GM18861 (cell line): ENCODE results near the gene PDSS2.

Experiments used
- ATAC-seq: cut with Tn5 transposase; IDR thresholded peaks from one replicate; pipeline ENCODE4 v1.9.1; 2021; ENCODE audit not compliant: unreplicated experiment

PDSS2 gene

DNA sequence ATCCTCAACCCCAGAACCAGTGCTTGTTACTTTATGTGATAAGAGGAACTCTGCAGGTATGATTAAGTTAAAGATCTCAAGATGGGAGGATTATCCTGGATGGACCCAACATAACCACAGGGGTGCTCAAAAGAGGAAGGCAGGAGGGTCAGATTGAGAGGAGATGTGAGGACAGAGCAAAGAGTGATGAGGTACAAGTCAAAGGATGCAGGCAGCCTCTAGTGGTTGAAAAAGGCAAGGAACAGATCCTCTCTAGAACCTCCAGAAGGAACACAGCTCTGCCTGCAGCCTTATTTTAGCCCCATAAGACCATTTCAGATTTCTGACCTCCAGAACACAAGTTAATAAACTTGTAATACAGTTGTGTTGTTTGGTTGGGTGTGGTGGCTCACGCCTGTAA, 41.2 kb downstream of the PDSS2 start:
- no peak for ATAC-seq

- no peak for ATAC-seq
Observed at GRCh38 chr6:107416145-107416544, 43.2 kb downstream of the PDSS2 start.

GRCh38 chr6:107413966-107414645, 45.3 kb downstream of the PDSS2 start:
- ATAC-seq: no peak

- no peak for ATAC-seq
Observed at GRCh38 chr6:107411161-107411560, 48.2 kb downstream of the PDSS2 start.

- no peak for ATAC-seq
Observed at GRCh38 chr6:107409942-107410341, 49.4 kb downstream of the PDSS2 start.

DNA sequence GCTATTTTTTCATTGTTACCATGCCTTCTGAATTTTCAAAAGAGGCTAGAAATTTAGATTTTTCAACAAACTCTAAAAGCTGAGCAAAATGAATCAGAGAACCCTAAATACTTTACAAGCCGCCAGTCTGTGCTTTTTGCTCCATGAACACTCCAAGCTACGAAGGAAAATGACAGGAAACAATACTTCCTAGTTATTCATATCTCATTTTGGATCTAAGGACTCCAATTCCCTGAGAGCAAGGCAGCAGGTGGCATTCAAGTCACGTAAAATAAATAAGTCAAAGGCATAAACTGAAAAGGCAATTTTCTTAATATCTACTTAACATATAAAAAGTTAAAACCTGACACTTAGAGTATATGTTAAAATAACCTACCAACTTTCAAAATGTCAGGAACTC, 50.6 kb downstream of the PDSS2 start:
- ATAC-seq: no peak

DNA sequence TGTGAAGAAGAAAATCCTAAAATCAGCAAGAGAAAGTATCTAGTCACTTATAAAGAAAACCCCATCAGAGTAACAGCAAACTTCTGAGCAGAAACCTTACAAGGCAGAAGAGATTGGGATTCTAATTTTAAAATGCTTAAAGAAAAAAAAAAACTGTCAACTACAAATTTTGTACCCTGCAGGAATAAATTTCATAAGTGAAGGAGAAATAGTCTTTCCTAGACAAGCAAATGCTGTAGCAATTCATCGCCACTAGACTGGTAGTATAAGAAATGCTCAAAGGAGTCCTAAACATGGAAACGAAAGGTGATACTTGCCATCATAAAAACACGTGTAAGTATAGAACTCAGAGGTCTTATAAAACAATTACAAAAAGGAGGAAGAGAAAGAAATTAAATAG, 54.4 kb downstream of the PDSS2 start:
- no peak for ATAC-seq

- ATAC-seq: no peak
Observed at GRCh38 chr6:107402533-107402932, 56.8 kb downstream of the PDSS2 start.

DNA sequence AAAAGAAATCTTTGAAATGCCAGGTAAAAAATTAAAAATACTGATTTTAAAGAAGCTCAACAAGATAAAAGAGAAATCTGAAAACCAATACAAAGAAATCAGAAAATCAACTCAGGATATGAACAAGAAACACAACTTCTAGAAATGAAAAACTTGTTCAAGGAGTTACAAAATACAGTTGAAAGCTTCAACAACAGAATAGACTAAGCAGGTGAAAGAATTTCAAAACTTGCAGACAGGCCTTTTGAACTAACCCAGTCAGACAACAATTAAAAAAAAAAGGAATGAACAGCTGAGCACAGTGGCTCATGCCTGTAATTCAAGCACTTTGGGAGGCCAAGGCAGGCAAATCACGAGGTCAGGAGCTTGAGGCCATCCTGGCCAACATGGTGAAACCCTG, 57.8 kb downstream of the PDSS2 start:
- ATAC-seq: no peak

GRCh38 chr6:107400616-107401147, 58.7 kb downstream of the PDSS2 start:
- no peak for ATAC-seq

GRCh38 chr6:107399935-107400334, 59.4 kb downstream of the PDSS2 start:
- ATAC-seq: no peak

GRCh38 chr6:107398001-107398400, 61.4 kb downstream of the PDSS2 start:
- no peak for ATAC-seq

DNA sequence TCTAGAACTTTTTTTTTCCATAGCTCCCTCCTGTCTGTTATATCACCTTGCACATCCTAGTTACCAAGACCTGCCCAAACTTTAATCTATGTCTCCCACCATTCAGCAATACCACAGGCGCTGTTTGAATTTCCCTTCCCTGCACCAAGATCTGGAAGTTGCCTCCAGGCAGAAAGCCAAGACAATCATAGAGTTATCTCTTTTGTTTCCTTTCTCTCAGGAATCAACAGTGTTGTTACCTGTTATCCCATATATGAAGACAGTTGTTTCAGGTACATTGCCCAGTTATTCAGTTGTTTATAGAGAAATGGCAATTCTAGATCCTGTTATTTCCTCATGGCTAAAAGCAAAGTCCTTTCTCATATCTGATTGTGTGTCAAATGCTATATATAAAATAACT, 63.2 kb downstream of the PDSS2 start:
- ATAC-seq: no peak

DNA sequence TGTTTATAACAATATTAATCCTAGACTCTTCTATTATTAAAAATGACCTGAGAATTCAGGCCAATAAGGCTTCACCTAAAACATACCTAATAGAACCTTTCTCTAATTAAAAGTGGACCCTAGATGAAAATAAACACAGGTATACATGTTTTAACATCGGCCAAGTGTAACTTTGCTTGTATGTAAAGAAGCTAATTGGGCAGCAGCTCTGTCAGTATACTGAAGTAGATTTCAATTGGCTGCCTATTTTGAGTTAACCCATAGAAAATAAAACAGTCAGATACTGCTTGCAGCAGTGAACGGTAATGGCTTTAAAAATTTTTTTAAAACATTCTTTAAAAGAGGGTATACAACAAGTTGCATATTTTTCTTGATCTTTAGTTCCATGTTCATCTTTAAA, 67.3 kb downstream of the PDSS2 start:
- ATAC-seq: no peak

- no peak for ATAC-seq
Observed at GRCh38 chr6:107390685-107391435, 68.5 kb downstream of the PDSS2 start.

DNA sequence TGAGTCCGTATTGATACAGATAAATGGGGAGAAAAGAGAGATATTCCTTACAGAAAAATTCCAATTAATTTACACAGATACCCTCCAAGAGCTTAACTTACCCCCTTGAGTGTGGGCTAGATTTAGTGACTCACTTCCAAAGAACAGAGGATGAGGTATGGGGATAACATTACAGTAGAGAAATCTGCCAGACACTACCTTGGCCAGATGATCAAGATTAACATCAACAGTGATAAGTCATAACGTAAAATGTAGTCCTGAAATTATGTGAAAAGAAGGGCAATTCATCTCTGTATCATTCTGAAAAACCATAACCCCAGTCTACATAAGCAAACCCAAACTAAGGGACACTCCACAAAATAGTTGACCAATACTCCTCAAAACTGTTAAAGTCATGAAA, 69.3 kb downstream of the PDSS2 start:
- no peak for ATAC-seq

DNA sequence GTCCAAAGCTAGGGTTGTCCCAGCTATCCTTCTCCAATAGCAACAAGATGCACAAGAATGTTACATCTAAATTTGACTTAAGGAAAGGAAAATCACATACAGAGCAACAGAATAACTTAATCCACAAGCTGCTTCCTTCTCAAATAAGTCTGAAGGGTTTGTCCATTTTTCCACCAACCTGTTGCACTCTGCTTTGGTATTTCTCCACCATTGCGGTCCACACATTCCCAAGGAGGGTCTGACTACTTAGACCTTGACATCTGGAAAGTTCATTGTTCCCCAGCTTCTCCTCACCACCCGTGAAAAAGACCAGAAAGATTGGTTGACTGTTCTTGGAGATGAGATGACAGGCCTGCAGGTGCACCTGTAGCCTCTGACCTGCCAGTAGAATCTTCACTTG, 72.5 kb downstream of the PDSS2 start:
- no peak for ATAC-seq

DNA sequence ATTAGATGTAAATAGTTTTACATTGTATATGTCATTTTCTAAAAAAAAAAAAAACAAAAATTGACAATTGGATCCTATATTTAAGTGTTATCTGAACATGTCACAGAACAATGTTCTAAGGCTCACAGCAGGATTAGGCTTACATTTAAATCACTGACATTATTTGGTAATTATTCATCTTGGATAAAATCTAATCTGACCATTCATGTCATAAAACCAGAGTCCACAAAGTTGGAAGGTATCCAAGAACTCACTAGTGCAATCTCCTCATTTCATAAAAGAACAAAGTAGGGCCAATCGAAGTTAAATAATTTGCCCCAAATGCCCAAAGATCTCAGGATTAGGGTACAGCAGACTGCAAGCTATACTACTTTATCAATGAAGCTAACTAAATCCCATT, 73.0 kb downstream of the PDSS2 start:
- ATAC-seq: no peak

GRCh38 chr6:107383705-107384104, 75.7 kb downstream of the PDSS2 start:
- no peak for ATAC-seq

- no peak for ATAC-seq
Observed at GRCh38 chr6:107374264-107374663, 85.1 kb downstream of the PDSS2 start.

- ATAC-seq: no peak
Observed at GRCh38 chr6:107369493-107369892, 89.9 kb downstream of the PDSS2 start.

GRCh38 chr6:107368471-107368870, 90.9 kb downstream of the PDSS2 start:
- ATAC-seq: no peak
